Measurements from ENCODE around the gene PPM1L. TPM values are rescaled to one million over a fixed set of nuclear protein-coding genes. Genes with fewer than 3 reads are reported as not detected.

The PPM1L gene
- total and polyA plus RNA-seq, 9 donors: 2.2 to 12.1 (median 10.2) TPM

DNA sequence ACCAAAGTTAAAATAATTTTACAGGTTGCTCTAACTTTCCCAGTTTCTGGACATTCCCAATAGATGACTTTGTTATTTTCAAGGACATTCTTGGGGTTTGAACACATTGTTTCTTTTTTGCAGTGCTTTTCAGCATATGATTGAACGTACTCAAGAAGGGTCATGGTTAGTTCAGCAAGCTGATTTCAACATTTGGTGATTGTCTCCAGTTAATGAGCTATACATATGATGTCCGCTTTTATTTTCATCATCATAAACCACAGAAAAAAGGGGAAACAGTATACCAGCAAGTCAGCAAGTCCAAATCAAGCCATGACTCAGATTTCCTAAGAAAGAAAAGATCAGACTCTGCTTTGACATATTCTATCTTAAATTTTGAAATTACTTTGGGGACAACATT, 279.7 kb downstream of the PPM1L start:
- H3K27ac ChIP-seq: no peak overlapping the region
- no peaks in the 10 kb centered on the region for H3K36me3 ChIP-seq
- no peaks in the 10 kb centered on the region for H3K4me1 ChIP-seq (ENCODE audit: insufficient read depth)
- H3K27me3 ChIP-seq: no peaks in the 10 kb centered on the region
- no peak for DNase-seq
- intact Hi-C loops (cut with DNase I): no loop called here
- TF ChIP-seq, protein P1, sequence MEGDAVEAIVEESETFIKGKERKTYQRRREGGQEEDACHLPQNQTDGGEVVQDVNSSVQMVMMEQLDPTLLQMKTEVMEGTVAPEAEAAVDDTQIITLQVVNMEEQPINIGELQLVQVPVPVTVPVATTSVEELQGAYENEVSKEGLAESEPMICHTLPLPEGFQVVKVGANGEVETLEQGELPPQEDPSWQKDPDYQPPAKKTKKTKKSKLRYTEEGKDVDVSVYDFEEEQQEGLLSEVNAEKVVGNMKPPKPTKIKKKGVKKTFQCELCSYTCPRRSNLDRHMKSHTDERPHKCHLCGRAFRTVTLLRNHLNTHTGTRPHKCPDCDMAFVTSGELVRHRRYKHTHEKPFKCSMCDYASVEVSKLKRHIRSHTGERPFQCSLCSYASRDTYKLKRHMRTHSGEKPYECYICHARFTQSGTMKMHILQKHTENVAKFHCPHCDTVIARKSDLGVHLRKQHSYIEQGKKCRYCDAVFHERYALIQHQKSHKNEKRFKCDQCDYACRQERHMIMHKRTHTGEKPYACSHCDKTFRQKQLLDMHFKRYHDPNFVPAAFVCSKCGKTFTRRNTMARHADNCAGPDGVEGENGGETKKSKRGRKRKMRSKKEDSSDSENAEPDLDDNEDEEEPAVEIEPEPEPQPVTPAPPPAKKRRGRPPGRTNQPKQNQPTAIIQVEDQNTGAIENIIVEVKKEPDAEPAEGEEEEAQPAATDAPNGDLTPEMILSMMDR (IDR thresholded peaks at IDR 0.05): no peak
- TF ChIP-seq EP300 (IDR thresholded peaks at IDR 0.05) (no peak), POLR2A (IDR thresholded peaks at IDR 0.05) (no peak)
- no peak overlapping the region for H3K4me3 ChIP-seq
- no peaks in the 10 kb centered on the region for H3K9me3 ChIP-seq
- WGBS, 3 donors: 17 to 38% (median 19%) methylated on average over 2 of the region's 2 CpGs

DNA sequence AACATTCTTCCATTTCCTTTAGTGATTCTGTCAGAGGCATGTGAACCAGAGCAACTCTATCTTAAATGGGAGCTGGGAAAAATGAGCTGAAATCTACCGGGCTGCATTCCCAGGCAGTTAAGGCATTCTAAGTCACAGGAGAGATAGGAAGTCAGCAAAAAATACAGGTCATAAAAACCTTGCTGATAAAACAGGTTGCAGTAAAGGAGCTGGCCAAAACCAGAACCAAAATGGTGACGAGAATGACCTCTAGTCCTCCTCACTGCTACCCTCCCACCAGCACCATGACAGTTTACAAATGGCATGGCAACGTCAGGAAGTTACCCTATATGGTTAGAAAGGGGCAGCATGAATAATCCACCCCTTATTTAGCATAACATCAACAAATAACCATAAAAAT, 282.7 kb downstream of the PPM1L start:
- no peak for TF ChIP-seq POLR2A (IDR thresholded peaks at IDR 0.05)
- TF ChIP-seq EP300 (IDR thresholded peaks at IDR 0.05): no peak
- no peak overlapping the region for H3K4me3 ChIP-seq
- H3K27ac ChIP-seq: no peak overlapping the region
- no peaks in the 10 kb centered on the region for H3K9me3 ChIP-seq
- DNase-seq: no peak
- no peaks in the 10 kb centered on the region for H3K4me1 ChIP-seq (ENCODE audit: insufficient read depth)
- 21 to 26% (median 21%) methylated on average over 3 of the region's 3 CpGs for WGBS, 3 donors
- no peaks in the 10 kb centered on the region for H3K27me3 ChIP-seq
- no peaks in the 10 kb centered on the region for H3K36me3 ChIP-seq
- intact Hi-C loops (cut with DNase I): no loop called here

DNA sequence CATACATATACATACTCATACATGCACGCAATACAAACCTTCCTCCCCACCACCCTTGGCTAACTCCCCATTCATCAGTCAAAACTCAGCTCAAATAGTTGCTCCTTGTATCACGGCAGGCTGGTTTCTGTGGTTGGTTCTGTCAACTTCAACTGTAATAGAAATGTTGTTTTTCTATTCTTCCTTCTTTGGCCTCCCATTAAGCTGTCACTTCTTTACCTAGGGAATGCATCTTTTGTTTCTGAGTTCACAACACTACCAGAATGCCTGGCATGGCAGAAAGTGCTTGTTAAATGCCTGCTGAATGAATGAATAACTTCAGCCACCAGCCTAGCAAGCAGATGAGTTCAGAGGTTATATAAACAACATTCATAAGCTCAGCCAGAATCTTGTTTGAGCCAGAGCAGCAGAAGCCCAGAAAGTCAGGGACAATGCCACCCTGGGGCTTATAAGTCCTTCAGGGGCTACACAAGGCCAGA, 286.0 kb downstream of the PPM1L start:
- intact Hi-C loops (cut with DNase I): no loop called here
- WGBS, 3 donors: 71 to 83% (median 78%) methylated on average over 2 of the region's 2 CpGs
- Histone ChIP-seq H3K36me3 (no peaks in the 10 kb centered on the region), H3K27ac (no peak overlapping the region), H3K27me3 (no peaks in the 10 kb centered on the region), H3K4me3 (no peak overlapping the region), H3K4me1 (ENCODE audit: insufficient read depth) (no peaks in the 10 kb centered on the region), H3K9me3 (no peaks in the 10 kb centered on the region)
- TF ChIP-seq POLR2A (IDR thresholded peaks at IDR 0.05) (no peak), EP300 (IDR thresholded peaks at IDR 0.05) (no peak)
- TF ChIP-seq, protein P1 (IDR thresholded peaks at IDR 0.05): no peak
- no peak for DNase-seq

DNA sequence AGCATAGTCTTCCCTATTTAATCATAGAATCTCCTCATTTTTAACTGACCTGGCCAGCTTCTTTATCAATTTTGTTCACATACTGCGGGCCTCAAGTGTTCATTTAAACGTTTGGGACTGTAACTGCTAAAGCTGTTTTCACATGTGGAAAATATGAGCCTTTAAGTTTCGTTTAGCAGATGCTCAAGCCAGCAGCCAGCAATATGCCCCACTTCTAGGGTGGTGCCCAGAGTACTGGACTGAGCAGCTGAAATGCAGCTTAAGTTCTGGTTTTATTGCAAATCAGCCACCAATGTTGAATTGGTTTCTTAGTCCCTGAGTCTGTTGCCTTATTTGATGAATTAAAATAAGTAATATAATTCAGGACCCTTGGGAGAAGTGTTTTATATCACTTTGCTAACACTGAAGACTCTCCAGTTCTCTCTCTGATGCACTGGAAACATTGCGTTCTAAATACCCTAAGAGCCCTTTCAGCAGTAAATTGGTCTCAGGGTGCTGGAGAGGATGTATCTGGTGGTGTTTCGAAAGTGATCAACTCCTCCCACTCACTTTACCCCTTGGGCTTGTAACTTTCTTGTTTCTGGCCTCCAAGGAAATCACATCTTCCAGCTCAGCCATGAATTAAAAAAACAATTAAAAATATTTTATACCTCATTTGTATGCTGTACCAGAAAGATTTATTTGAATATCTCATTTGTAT, 287.5 kb downstream of the PPM1L start:
- DNase-seq: no peak
- no peak for TF ChIP-seq POLR2A (IDR thresholded peaks at IDR 0.05)
- TF ChIP-seq EP300 (IDR thresholded peaks at IDR 0.05): no peak
- TF ChIP-seq, protein P1 (IDR thresholded peaks at IDR 0.05): no peak
- WGBS, 3 donors: 77 to 83% (median 80%) methylated on average over 5 of the region's 5 CpGs
- H3K4me3 ChIP-seq: no peak overlapping the region
- no peaks in the 10 kb centered on the region for H3K9me3 ChIP-seq
- intact Hi-C loops (cut with DNase I): no loop called here
- H3K36me3 ChIP-seq: no peaks in the 10 kb centered on the region
- no peaks in the 10 kb centered on the region for H3K4me1 ChIP-seq (ENCODE audit: insufficient read depth)
- no peak overlapping the region for H3K27ac ChIP-seq
- no peaks in the 10 kb centered on the region for H3K27me3 ChIP-seq

DNA sequence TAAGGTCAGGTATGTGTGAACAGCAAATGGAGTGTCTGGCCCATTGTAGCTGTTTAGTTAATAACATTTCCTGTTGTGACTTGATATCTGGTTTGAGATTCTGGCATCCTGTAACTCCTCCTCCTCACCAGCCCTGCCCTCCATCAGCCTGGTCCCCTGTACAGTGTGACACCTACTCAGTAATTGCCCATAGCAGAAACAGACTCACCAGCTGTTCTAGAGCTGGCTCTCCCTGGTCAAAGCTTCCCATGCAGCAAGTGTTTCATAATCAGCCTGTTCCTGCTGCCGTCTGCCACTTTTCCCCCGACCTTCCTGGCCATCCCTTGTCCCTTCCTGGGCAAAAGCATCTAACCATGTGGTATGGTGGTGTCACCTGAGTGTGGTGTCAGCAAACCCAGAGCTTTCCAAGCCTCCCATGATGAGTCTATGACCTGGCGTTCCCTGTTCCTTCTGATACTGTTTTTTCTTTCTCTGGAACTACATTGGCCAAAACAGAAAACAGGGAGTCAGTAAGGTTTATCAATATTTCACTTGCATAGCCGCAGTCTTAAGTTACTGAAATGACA, 293.7 kb downstream of the PPM1L start:
- TF ChIP-seq, protein P1 (IDR thresholded peaks at IDR 0.05): no peak
- TF ChIP-seq EP300 (IDR thresholded peaks at IDR 0.05): no peak
- TF ChIP-seq POLR2A (IDR thresholded peaks at IDR 0.05): no peak
- 73 to 86% (median 83%) methylated on average over 4 of the region's 4 CpGs for WGBS, 3 donors

More for the DNA sequence above, 293.7 kb downstream of the PPM1L start:
- H3K4me3 ChIP-seq: no peak overlapping the region
- intact Hi-C loops (cut with DNase I): no loop called here
- no peaks in the 10 kb centered on the region for H3K36me3 ChIP-seq
- H3K27me3 ChIP-seq: no peaks in the 10 kb centered on the region
- H3K4me1 ChIP-seq (ENCODE audit: insufficient read depth): no peaks in the 10 kb centered on the region
- H3K27ac ChIP-seq: no peak overlapping the region
- no peaks in the 10 kb centered on the region for H3K9me3 ChIP-seq
- no peak for DNase-seq

Measured in ovary (tissue), 9 donors.